NT2/D1 (cell line): ENCODE results near the gene GPM6B.

ENCODE experiments used
- SUZ12 ChIP-seq: IDR thresholded peaks from 2 replicates; pipeline ENCODE4 v1.6.1; 2011; ENCODE audit not compliant: insufficient read length, insufficient read depth; ENCODE audit errors: extremely low read depth
- YY1 ChIP-seq: IDR thresholded peaks from 2 replicates; pipeline ENCODE4 v1.6.1; 2011; ENCODE audit not compliant: insufficient read length, insufficient read depth
- ZNF274 ChIP-seq: IDR thresholded peaks from 2 replicates; pipeline ENCODE4 v1.6.1; 2011; ENCODE audit warnings: mild to moderate bottlenecking, low read depth, low read length

DNA sequence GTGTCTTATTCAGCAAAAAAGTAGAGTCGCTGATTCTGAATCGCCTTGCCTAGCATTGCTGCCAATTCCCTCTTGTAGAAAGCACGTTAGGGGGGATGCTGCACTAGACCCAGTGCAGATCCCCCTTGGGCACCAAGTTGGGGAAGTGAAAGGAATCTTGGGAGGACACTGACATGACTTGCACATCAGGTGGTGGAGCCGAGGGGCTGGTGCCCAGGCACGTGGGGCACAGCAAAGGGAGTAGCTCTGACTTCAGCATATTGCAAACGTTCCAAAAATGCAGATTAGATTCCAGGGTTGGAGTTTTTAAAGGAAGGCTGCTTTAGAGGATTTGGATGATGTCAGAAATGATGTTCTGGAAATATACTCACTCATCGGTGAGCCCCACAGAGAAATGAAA lies 47.4 kb upstream of the GPM6B start:
- TF ChIP-seq ZNF274 (no peak), YY1 (no peak), SUZ12 (no peak)
